H9 (cell line): ENCODE measurements around the gene NRG3. TPM values are rescaled to one million over a fixed set of nuclear protein-coding genes. Genes with fewer than 3 reads are reported as not detected.

Experiments
- DNase-seq: peaks from one replicate; pipeline ENCODE4 v3.0.0-alpha.2; 2017
- H2AFZ ChIP-seq: one replicate; pipeline ENCODE4 v1.6.1; 2013; ENCODE audit warnings: mild to moderate bottlenecking, low read length, control low read depth, moderate library complexity
- H2AK5ac ChIP-seq: 2 replicates; pipeline ENCODE4 v1.6.1; 2013; ENCODE audit warnings: low read length, control low read depth, mixed read lengths; ENCODE audit not compliant: insufficient read length
- H2BK120ac ChIP-seq: one replicate; pipeline ENCODE4 v1.6.1; 2013; ENCODE audit warnings: low read depth, mild to moderate bottlenecking, low read length, control low read depth, inconsistent platforms; ENCODE audit not compliant: poor library complexity, severe bottlenecking
- H2BK12ac ChIP-seq: 2 replicates; pipeline ENCODE4 v1.6.1; 2013; ENCODE audit warnings: low read length, control low read depth, mixed read lengths, low read depth; ENCODE audit not compliant: insufficient read length
- H2BK15ac ChIP-seq: 2 replicates; pipeline ENCODE4 v1.6.1; 2013; ENCODE audit warnings: low read depth, low read length, control low read depth
- H2BK20ac ChIP-seq: one replicate; pipeline ENCODE4 v1.6.1; 2013; ENCODE audit warnings: low read depth, mild to moderate bottlenecking, low read length, control low read depth, inconsistent platforms; ENCODE audit not compliant: poor library complexity, severe bottlenecking
- H2BK5ac ChIP-seq: 2 replicates; pipeline ENCODE4 v1.6.1; 2013; ENCODE audit warnings: low read length, control low read depth, mixed read lengths; ENCODE audit not compliant: insufficient read length
- H3K14ac ChIP-seq: 2 replicates; pipeline ENCODE4 v1.6.1; 2013; ENCODE audit warnings: low read length, control low read depth; ENCODE audit not compliant: insufficient read depth
- H3K18ac ChIP-seq: 2 replicates; pipeline ENCODE4 v1.6.1; 2013; ENCODE audit warnings: low read depth, mild to moderate bottlenecking, mixed read lengths, low read length, control low read depth; ENCODE audit not compliant: insufficient read length
- H3K23ac ChIP-seq: 2 replicates; pipeline ENCODE4 v1.6.1; 2013; ENCODE audit warnings: low read length, control low read depth, mixed read lengths, low read depth; ENCODE audit not compliant: insufficient read length
- H3K23me2 ChIP-seq: 2 replicates; pipeline ENCODE4 v1.6.1; 2013; ENCODE audit warnings: low read depth, mild to moderate bottlenecking, mixed read lengths, low read length, control low read depth; ENCODE audit not compliant: insufficient read length, poor library complexity, severe bottlenecking
- H3K27ac ChIP-seq: 2 replicates; pipeline ENCODE4 v1.5.1; 2013; ENCODE audit warnings: low read length, control low read depth, mixed read lengths, low read depth; ENCODE audit not compliant: insufficient read length
- H3K27me3 ChIP-seq: 2 replicates; pipeline ENCODE4 v1.6.1; 2013; ENCODE audit warnings: low read length, control low read depth, inconsistent platforms; ENCODE audit not compliant: insufficient read depth
- H3K4ac ChIP-seq: 2 replicates; pipeline ENCODE4 v1.6.1; 2013; ENCODE audit warnings: low read depth, mild to moderate bottlenecking, control low read depth, inconsistent platforms, low read length, moderate library complexity
- H3K4me1 ChIP-seq: 2 replicates; pipeline ENCODE4 v1.6.1; 2013; ENCODE audit warnings: low read length, control low read depth, inconsistent platforms; ENCODE audit not compliant: insufficient read depth
- H3K4me2 ChIP-seq: 2 replicates; pipeline ENCODE4 v1.6.1; 2013; ENCODE audit warnings: low read length, control low read depth, mixed read lengths; ENCODE audit not compliant: insufficient read length, insufficient read depth
- H3K56ac ChIP-seq: 2 replicates; pipeline ENCODE4 v1.6.1; 2013; ENCODE audit warnings: low read depth, mild to moderate bottlenecking, mixed read lengths, low read length, control low read depth; ENCODE audit not compliant: insufficient read length
- H3K79me1 ChIP-seq: 2 replicates; pipeline ENCODE4 v1.6.1; 2013; ENCODE audit warnings: low read depth, mild to moderate bottlenecking, moderate library complexity, low read length, control low read depth, inconsistent platforms; ENCODE audit not compliant: insufficient read depth, poor library complexity, severe bottlenecking
- H3K79me2 ChIP-seq: 2 replicates; pipeline ENCODE4 v1.6.1; 2013; ENCODE audit warnings: low read length, control low read depth, inconsistent platforms; ENCODE audit not compliant: insufficient read depth
- H3K9ac ChIP-seq: 2 replicates; pipeline ENCODE4 v1.6.1; 2013; ENCODE audit warnings: low read length, control low read depth, mixed read lengths; ENCODE audit not compliant: insufficient read length; ENCODE audit errors: extremely low read depth
- H3K9me3 ChIP-seq: one replicate; pipeline ENCODE4 v1.6.1; 2013; ENCODE audit warnings: low read depth, low read length, inconsistent platforms; ENCODE audit not compliant: control insufficient read depth
- H3T11ph ChIP-seq: one replicate; pipeline ENCODE4 v1.6.1; 2013; ENCODE audit warnings: mild to moderate bottlenecking, low read length, control low read depth, inconsistent platforms
- H4K20me1 ChIP-seq: one replicate; pipeline ENCODE4 v1.6.1; 2013; ENCODE audit not compliant: control insufficient read depth, insufficient read length, insufficient read depth
- H4K5ac ChIP-seq: 2 replicates; pipeline ENCODE4 v1.6.1; 2013; ENCODE audit warnings: low read depth, mild to moderate bottlenecking, mixed read lengths, low read length, control low read depth; ENCODE audit not compliant: insufficient read length
- H4K8ac ChIP-seq: replicated peaks from 2 replicates; pipeline ENCODE4 v1.6.1; 2013; ENCODE audit warnings: low read length, control low read depth, mixed read lengths, low read depth; ENCODE audit not compliant: insufficient read length
- H4K91ac ChIP-seq: 2 replicates; pipeline ENCODE4 v1.6.1; 2013; ENCODE audit warnings: low read depth, mild to moderate bottlenecking, moderate library complexity, mixed read lengths, low read length, control low read depth; ENCODE audit not compliant: insufficient read length
- H3K27ac Mint-ChIP-seq, 3 experiments: 2 replicates in 2 of 3; 3 replicates in 1 of 3; pipeline ENCODE4 v1.8.0; 2020 to 2021; ENCODE audit warnings: mixed read lengths in 3 of 3, mild to moderate bottlenecking in 1 of 3, moderate library complexity in 1 of 3
- H3K27me3 Mint-ChIP-seq: 2 replicates; pipeline ENCODE4 v1.8.0; 2021; ENCODE audit warnings: low read depth, mild to moderate bottlenecking, moderate library complexity, mixed read lengths
- H3K36me3 Mint-ChIP-seq, 3 experiments: 2 replicates in 2 of 3; 3 replicates in 1 of 3; pipeline ENCODE4 v1.8.0; 2020 to 2021; ENCODE audit warnings: low read depth in 3 of 3, mixed read lengths in 3 of 3; ENCODE audit not compliant: insufficient read depth in 1 of 3
- H3K4me1 Mint-ChIP-seq, 2 experiments: 2 replicates each; pipeline ENCODE4 v1.8.0; 2020; ENCODE audit warnings: mixed read lengths in 2 of 2
- H3K4me3 Mint-ChIP-seq, 2 experiments: 2 replicates in 1 of 2; 3 replicates in 1 of 2; pipeline ENCODE4 v1.8.0; 2020 to 2021; ENCODE audit warnings: mild to moderate bottlenecking in 2 of 2, mixed read lengths in 2 of 2, moderate library complexity in 1 of 2
- H3K9me3 Mint-ChIP-seq, 2 experiments: 2 replicates in 1 of 2; 3 replicates in 1 of 2; pipeline ENCODE4 v1.8.0; 2020; ENCODE audit warnings: mild to moderate bottlenecking in 2 of 2, mixed read lengths in 2 of 2, moderate library complexity in 1 of 2
- CTCF ChIP-seq: fragments of 200-600 bp; sonication (generic); conservative IDR thresholded peaks from 3 replicates; pipeline ENCODE4 v1.8.0; 2021; ENCODE audit warnings: antibody characterized with exemption, mild to moderate bottlenecking
- WGBS: extraction: QIAGEN DNeasy Blood & Tissue Kit; methylation state at CpG from one replicate; pipeline ENCODE4 v1.1.7; 2013; ENCODE audit warnings: missing lambda C conversion rate, low lambda C conversion rate, mixed read lengths; ENCODE audit not compliant: insufficient read length; ENCODE audit errors: extremely low coverage; 5-methylcytosine and 5-hydroxymethylcytosine counted together
- total RNA-seq: library from RNA; stranded (reverse); gene quantifications from 2 replicates; pipeline ENCODE4 v1.2.1, GENCODE V29; 2021

The NRG3 gene
- total RNA-seq, 1 experiment from 2014 or later, result 1.6 TPM

DNA sequence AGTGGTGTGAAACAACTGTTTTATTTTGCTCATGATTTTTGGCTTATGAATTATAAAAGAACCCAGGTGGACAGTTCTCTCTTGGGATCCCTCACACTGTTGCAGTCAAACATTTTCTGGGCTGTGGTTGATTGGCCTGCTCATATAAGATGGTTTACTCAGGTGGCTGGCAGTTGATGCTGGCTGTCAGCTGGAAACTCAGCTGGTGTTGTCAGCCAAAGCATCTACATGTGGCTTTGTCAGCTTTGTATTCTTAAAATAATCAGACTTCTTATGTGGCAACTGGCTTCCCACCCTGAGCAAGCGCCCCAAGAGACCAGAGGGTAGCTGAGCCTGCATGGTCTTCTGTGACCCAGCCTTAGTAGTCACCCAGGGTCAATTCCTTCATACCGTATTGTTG, 534.7 kb downstream of the NRG3 start:
- WGBS, result no CpG with 5 or more reads among the region's 2 CpGs
- Histone ChIP-seq H2BK20ac (no peak overlapping the region), H4K5ac (no peak overlapping the region), H3K4ac (no peak overlapping the region), H3K4me2 (no peak overlapping the region), H3K56ac (no peak overlapping the region), H3K27me3 (no peaks in the 10 kb centered on the region), H2AK5ac (no peak overlapping the region), H2BK5ac (no peak overlapping the region), H4K20me1 (no peaks in the 10 kb centered on the region), H3K9ac (no peak overlapping the region), H4K91ac (no peak overlapping the region), H3K4me1 (no peaks in the 10 kb centered on the region), H4K8ac (no peak overlapping the region), H3K18ac (no peak overlapping the region), H3K79me1 (no peaks in the 10 kb centered on the region), H3K79me2 (no peaks in the 10 kb centered on the region), H3K23ac (no peak overlapping the region), H3T11ph (no peak overlapping the region), H3K14ac (no peak overlapping the region), H2BK12ac (no peak overlapping the region), H2BK120ac (no peak overlapping the region), H3K27ac (no peak overlapping the region), H3K23me2 (no peaks in the 10 kb centered on the region), H2AFZ (no peak overlapping the region), H3K9me3 (no peaks in the 10 kb centered on the region), H2BK15ac (no peak overlapping the region)
- no peaks in the 10 kb centered on the region for H3K36me3 Mint-ChIP-seq
- no peak overlapping the region for H3K27ac Mint-ChIP-seq
- no peak for TF ChIP-seq CTCF
- no peak for DNase-seq
- no peaks in the 10 kb centered on the region for H3K4me1 Mint-ChIP-seq
- H3K4me3 Mint-ChIP-seq, result no peak overlapping the region
- no peaks in the 10 kb centered on the region for H3K27me3 Mint-ChIP-seq
- no peaks in the 10 kb centered on the region for H3K9me3 Mint-ChIP-seq
